IMR-90 (cell line): ENCODE data around the gene AFDN. TPM values are rescaled to one million over a fixed set of nuclear protein-coding genes. Genes with fewer than 3 reads are reported as not detected.

Experiments used
- ATAC-seq: fragments of 200-7000 bp; cut with Tn5 transposase; 2 replicates; pipeline ENCODE4 v1.9.1; 2020; ENCODE audit warnings: low read depth, mild to moderate bottlenecking, moderate library complexity
- BruUV-seq: library from RNA; stranded (reverse); fragments of 400-500 nt; replicated peaks from 2 replicates; lab custom pipeline; 2021; lab: Mats Ljungman, UMichigan
- CTCF ChIA-PET: fragments of 300-600 bp; formaldehyde crosslinking; extraction: SDS; loops from one replicate; lab custom pipeline; 2021; ENCODE audit warnings: antibody characterized with exemption; lab: Yijun Ruan, JAX
- POLR2A ChIA-PET: fragments of 300-600 bp; sonication (Branson Sonifier 250); formaldehyde crosslinking; loops from one replicate; lab custom pipeline; 2022; ENCODE audit warnings: antibody characterized with exemption; ENCODE audit not compliant: unreplicated experiment; lab: Charles Lee
- DNase-seq: peaks from one replicate; pipeline ENCODE4 v3.0.0; 2013
- H2AFZ ChIP-seq: replicated peaks from 2 replicates; pipeline ENCODE3; 2013; ENCODE audit warnings: low read length, mild to moderate bottlenecking; ENCODE audit not compliant: poor library complexity
- H2AK5ac ChIP-seq: 2 replicates; pipeline ENCODE4 v1.6.1; 2013; ENCODE audit warnings: low read depth, low read length, inconsistent platforms
- H2AK9ac ChIP-seq: replicated peaks from 2 replicates; pipeline ENCODE3; 2013; ENCODE audit warnings: mild to moderate bottlenecking, low read depth, low read length, moderate library complexity; ENCODE audit not compliant: poor library complexity
- H2BK120ac ChIP-seq: 2 replicates; pipeline ENCODE4 v1.6.1; 2013; ENCODE audit warnings: low read depth, low read length, inconsistent platforms
- H2BK15ac ChIP-seq: 3 replicates; pipeline ENCODE4 v1.6.1; 2013; ENCODE audit warnings: low read depth, low read length, inconsistent platforms
- H2BK20ac ChIP-seq: 2 replicates; pipeline ENCODE4 v1.6.1; 2013; ENCODE audit warnings: low read depth, mild to moderate bottlenecking, inconsistent platforms, low read length, moderate library complexity
- H2BK5ac ChIP-seq: 2 replicates; pipeline ENCODE4 v1.6.1; 2013; ENCODE audit warnings: mild to moderate bottlenecking, low read depth, low read length, inconsistent platforms; ENCODE audit not compliant: poor library complexity, severe bottlenecking
- H3K14ac ChIP-seq: replicated peaks from 2 replicates; pipeline ENCODE4 v1.6.1; 2013; ENCODE audit warnings: low read depth, low read length, inconsistent platforms
- H3K18ac ChIP-seq: 2 replicates; pipeline ENCODE4 v1.6.1; 2013; ENCODE audit warnings: low read depth, low read length, control low read depth
- H3K23ac ChIP-seq: 2 replicates; pipeline ENCODE4 v1.6.1; 2013; ENCODE audit warnings: low read depth, low read length, inconsistent platforms
- H3K27ac ChIP-seq: 2 replicates; pipeline ENCODE4 v1.5.1; 2013; ENCODE audit warnings: mild to moderate bottlenecking, control low read depth, low read length; ENCODE audit not compliant: insufficient read depth
- H3K27me3 ChIP-seq: 2 replicates; pipeline ENCODE4 v1.6.1; 2013; ENCODE audit warnings: low read length; ENCODE audit not compliant: control insufficient read depth, insufficient read depth
- H3K36me3 ChIP-seq: 2 replicates; pipeline ENCODE4 v1.6.1; 2013; ENCODE audit warnings: low read length, mixed read lengths; ENCODE audit not compliant: control insufficient read depth, insufficient read depth
- H3K4ac ChIP-seq: 2 replicates; pipeline ENCODE4 v1.6.1; 2013; ENCODE audit warnings: low read depth, low read length, inconsistent platforms
- H3K4me1 ChIP-seq: 2 replicates; pipeline ENCODE4 v1.6.1; 2013; ENCODE audit warnings: low read length, mixed read lengths; ENCODE audit not compliant: control insufficient read depth, insufficient read depth
- H3K4me2 ChIP-seq: 2 replicates; pipeline ENCODE4 v1.6.1; 2013; ENCODE audit warnings: low read depth, mild to moderate bottlenecking, control low read depth, low read length, moderate library complexity
- H3K4me3 ChIP-seq: 2 replicates; pipeline ENCODE4 v1.5.1; 2013; ENCODE audit warnings: low read depth, mild to moderate bottlenecking, control low read depth, low read length, moderate library complexity; ENCODE audit not compliant: insufficient read depth
- H3K56ac ChIP-seq: 2 replicates; pipeline ENCODE4 v1.6.1; 2013; ENCODE audit warnings: low read length, inconsistent platforms; ENCODE audit not compliant: insufficient read depth; ENCODE audit errors: extremely low read depth
- H3K79me1 ChIP-seq, 2 experiments: 2 replicates each; pipeline ENCODE4 v1.6.1; 2013; ENCODE audit warnings: low read length in 2 of 2, inconsistent platforms in 1 of 2, low read depth in 1 of 2
- H3K9ac ChIP-seq: 2 replicates; pipeline ENCODE4 v1.6.1; 2013; ENCODE audit warnings: low read depth, low read length, control low read depth
- H3K9me1 ChIP-seq: 2 replicates; pipeline ENCODE4 v1.6.1; 2013; ENCODE audit warnings: low read length, inconsistent platforms; ENCODE audit not compliant: insufficient read depth
- H3K9me3 ChIP-seq: 2 replicates; pipeline ENCODE4 v1.6.1; 2013; ENCODE audit warnings: low read length; ENCODE audit not compliant: control insufficient read depth, insufficient read depth
- H4K20me1 ChIP-seq: 2 replicates; pipeline ENCODE4 v1.6.1; 2013; ENCODE audit warnings: low read length, inconsistent platforms; ENCODE audit not compliant: insufficient read depth
- H4K5ac ChIP-seq: 2 replicates; pipeline ENCODE4 v1.6.1; 2013; ENCODE audit warnings: mild to moderate bottlenecking, low read depth, low read length, control low read depth
- H4K8ac ChIP-seq, 2 experiments: 2 replicates each; pipeline ENCODE4 v1.6.1; 2013; ENCODE audit warnings: low read depth in 2 of 2, low read length in 2 of 2, control low read depth in 1 of 2, inconsistent platforms in 1 of 2
- H4K91ac ChIP-seq: 2 replicates; pipeline ENCODE4 v1.6.1; 2013; ENCODE audit warnings: low read depth, low read length, inconsistent platforms; ENCODE audit not compliant: insufficient read depth
- CHD1 ChIP-seq: IDR thresholded peaks from 2 replicates; pipeline ENCODE4 v1.6.1; 2012; ENCODE audit warnings: low read depth, low read length, improper control_type of control experiment
- CTCF ChIP-seq: conservative IDR thresholded peaks from 2 replicates; pipeline ENCODE4 v1.5.1; 2012; ENCODE audit warnings: mild to moderate bottlenecking, low read depth, low read length, improper control_type of control experiment
- ELK1 ChIP-seq: fragments of 150-350 bp; IDR thresholded peaks from 2 replicates; pipeline ENCODE4 v1.6.1; 2016; ENCODE audit warnings: low read depth, mild to moderate bottlenecking, low read length, moderate library complexity, borderline replicate concordance
- MAFK ChIP-seq: IDR thresholded peaks from 2 replicates; pipeline ENCODE4 v1.6.1; 2012; ENCODE audit warnings: low read depth, low read length, improper control_type of control experiment
- MAZ ChIP-seq: IDR thresholded peaks from 2 replicates; pipeline ENCODE4 v1.6.1; 2012; ENCODE audit warnings: low read depth, mild to moderate bottlenecking, low read length, improper control_type of control experiment, moderate library complexity, borderline replicate concordance
- POLR2A ChIP-seq: IDR thresholded peaks from 2 replicates; pipeline ENCODE4 v1.6.1; 2012; ENCODE audit warnings: mild to moderate bottlenecking, low read depth, low read length
- RAD21 ChIP-seq: IDR thresholded peaks from 2 replicates; pipeline ENCODE4 v1.6.1; 2012; ENCODE audit warnings: low read length, improper control_type of control experiment
- RCOR1 ChIP-seq: IDR thresholded peaks from 2 replicates; pipeline ENCODE4 v1.6.1; 2012; ENCODE audit warnings: mild to moderate bottlenecking, low read length, improper control_type of control experiment; ENCODE audit not compliant: insufficient replicate concordance
- SMC3 ChIP-seq: fragments of 150-350 bp; IDR thresholded peaks from 2 replicates; pipeline ENCODE4 v1.6.1; 2016; ENCODE audit warnings: low read depth, mild to moderate bottlenecking, antibody characterized with exemption, low read length, moderate library complexity
- USF2 ChIP-seq: fragments of 150-350 bp; IDR thresholded peaks from 2 replicates; pipeline ENCODE4 v1.6.1; 2017; ENCODE audit warnings: mild to moderate bottlenecking, antibody characterized with exemption, low read length, low read depth
- WGBS, 2 experiments: methylation state at CpG; one replicate each; pipeline versions ENCODE4 v1.1.5 to v1.1.7; 2013; ENCODE audit warnings: missing lambda C conversion rate in 2 of 2; ENCODE audit not compliant: insufficient read length in 1 of 2; ENCODE audit errors: extremely low coverage in 2 of 2; 5-methylcytosine and 5-hydroxymethylcytosine counted together
- dilution Hi-C: fragments of 300-500 bp; cut with HindIII; formaldehyde crosslinking; loops from one replicate; pipeline ENCODE4 v1.14.3; 2018; ENCODE audit warnings: low sequenced_read_pairs; ENCODE audit not compliant: unreplicated experiment
- in situ Hi-C: fragments of 300-500 bp; cut with MboI; formaldehyde crosslinking; loops from 3 replicates; pipeline ENCODE4 v1.14.3; 2019; ENCODE audit warnings: low sequenced_read_pairs, inconsistent platforms, mixed read lengths
- intact Hi-C: fragments of 100-400 bp; cut with micrococcal nuclease; formaldehyde crosslinking; loops from 2 replicates; pipeline ENCODE4 v1.10.0; 2022
- polyA plus RNA-seq, 3 experiments: library from polyadenylated mRNA; depleted of rRNA; stranded (reverse); fragments of >200 nt; gene quantifications; 2 replicates each; pipeline ENCODE4 v1.2.3, GENCODE V29; 2012; ENCODE audit warnings: low replicate concordance in 1 of 3
- total RNA-seq: library from RNA; depleted of rRNA; stranded (reverse); fragments of >200 nt; gene quantifications from 2 replicates; pipeline ENCODE4 v1.2.3, GENCODE V29; 2012

Gene AFDN
- total and polyA plus RNA-seq, 2 of the 4 experiments (the other 2 are of a cell fraction) = 11.6 to 20.8 TPM

GRCh38 chr6:167977717-167978467 lies 151.2 kb downstream of the AFDN start:
- Histone ChIP-seq H2BK5ac (no peak overlapping the region), H3K14ac (no peak overlapping the region), H3K4me2 (no peak overlapping the region), H4K8ac (no peak overlapping the region), H3K4me3 (no peak overlapping the region), H2AFZ (no peak overlapping the region), H3K18ac (no peak overlapping the region), H3K27me3 (peaks cover 2% of the 10 kb centered on the region; the same call in 1 of the 2 replicates), H3K23ac (no peak overlapping the region), H3K4me1 (peaks cover 4% of the 10 kb centered on the region; the same call in 1 of the 2 replicates), H4K20me1 (no peaks in the 10 kb centered on the region), H3K79me1 (no peaks in the 10 kb centered on the region), H2BK120ac (no peak overlapping the region), H3K9me1 (peaks cover 2% of the 10 kb centered on the region; the same call in 1 of the 2 replicates), H2AK9ac (no peak overlapping the region), H3K36me3 (no peaks in the 10 kb centered on the region), H4K5ac (no peak overlapping the region), H3K56ac (no peak overlapping the region), H2BK20ac (no peak overlapping the region), H4K91ac (no peak overlapping the region), H3K4ac (no peak overlapping the region), H2BK15ac (no peak overlapping the region), H3K27ac (no peak overlapping the region), H3K9ac (no peak overlapping the region), H3K9me3 (no peaks in the 10 kb centered on the region), H2AK5ac (no peak overlapping the region)
- POLR2A ChIA-PET = no interaction called here
- no TSS peak for BruUV-seq
- no peak for DNase-seq
- dilution Hi-C loops = no loop called here
- TF ChIP-seq CTCF (no peak), MAFK (no peak), RAD21 (no peak), MAZ (no peak), SMC3 (no peak), ELK1 (no peak), CHD1 (no peak), RCOR1 (no peak), POLR2A (no peak), USF2 (no peak)
- intact Hi-C loops = no loop called here
- CTCF ChIA-PET = no interaction called here
- WGBS, 2 experiments = 99% methylated on average over 16 of the region's 43 CpGs; no CpG with 5 or more reads in 1 of the 2 experiments
- in situ Hi-C loops = no loop called here
- no peak for ATAC-seq
